IMR-90 (cell line): ENCODE data around the gene RPL19. TPM values are rescaled to one million over a fixed set of nuclear protein-coding genes. Genes with fewer than 3 reads are reported as not detected.

Source experiments
- ATAC-seq: fragments of 200-7000 bp; cut with Tn5 transposase; 2 replicates; pipeline ENCODE4 v1.9.1; 2020; ENCODE audit warnings: low read depth, mild to moderate bottlenecking, moderate library complexity
- BruUV-seq: library from RNA; stranded (reverse); fragments of 400-500 nt; replicated peaks from 2 replicates; lab custom pipeline; 2021; lab: Mats Ljungman, UMichigan
- CTCF ChIA-PET: fragments of 300-600 bp; formaldehyde crosslinking; extraction: SDS; loops from one replicate; lab custom pipeline; 2021; ENCODE audit warnings: antibody characterized with exemption; lab: Yijun Ruan, JAX
- POLR2A ChIA-PET: fragments of 300-600 bp; sonication (Branson Sonifier 250); formaldehyde crosslinking; loops from one replicate; lab custom pipeline; 2022; ENCODE audit warnings: antibody characterized with exemption; ENCODE audit not compliant: unreplicated experiment; lab: Charles Lee
- DNase-seq: peaks from one replicate; pipeline ENCODE4 v3.0.0; 2013
- H2AFZ ChIP-seq: replicated peaks from 2 replicates; pipeline ENCODE3; 2013; ENCODE audit warnings: low read length, mild to moderate bottlenecking; ENCODE audit not compliant: poor library complexity
- H2AK5ac ChIP-seq: 2 replicates; pipeline ENCODE4 v1.6.1; 2013; ENCODE audit warnings: low read depth, low read length, inconsistent platforms
- H2AK9ac ChIP-seq: replicated peaks from 2 replicates; pipeline ENCODE3; 2013; ENCODE audit warnings: mild to moderate bottlenecking, low read depth, low read length, moderate library complexity; ENCODE audit not compliant: poor library complexity
- H2BK120ac ChIP-seq: 2 replicates; pipeline ENCODE4 v1.6.1; 2013; ENCODE audit warnings: low read depth, low read length, inconsistent platforms
- H2BK15ac ChIP-seq: 3 replicates; pipeline ENCODE4 v1.6.1; 2013; ENCODE audit warnings: low read depth, low read length, inconsistent platforms
- H2BK20ac ChIP-seq: 2 replicates; pipeline ENCODE4 v1.6.1; 2013; ENCODE audit warnings: low read depth, mild to moderate bottlenecking, inconsistent platforms, low read length, moderate library complexity
- H2BK5ac ChIP-seq: 2 replicates; pipeline ENCODE4 v1.6.1; 2013; ENCODE audit warnings: mild to moderate bottlenecking, low read depth, low read length, inconsistent platforms; ENCODE audit not compliant: poor library complexity, severe bottlenecking
- H3K14ac ChIP-seq: replicated peaks from 2 replicates; pipeline ENCODE4 v1.6.1; 2013; ENCODE audit warnings: low read depth, low read length, inconsistent platforms
- H3K18ac ChIP-seq: 2 replicates; pipeline ENCODE4 v1.6.1; 2013; ENCODE audit warnings: low read depth, low read length, control low read depth
- H3K23ac ChIP-seq: 2 replicates; pipeline ENCODE4 v1.6.1; 2013; ENCODE audit warnings: low read depth, low read length, inconsistent platforms
- H3K27ac ChIP-seq: 2 replicates; pipeline ENCODE4 v1.5.1; 2013; ENCODE audit warnings: mild to moderate bottlenecking, control low read depth, low read length; ENCODE audit not compliant: insufficient read depth
- H3K27me3 ChIP-seq: 2 replicates; pipeline ENCODE4 v1.6.1; 2013; ENCODE audit warnings: low read length; ENCODE audit not compliant: control insufficient read depth, insufficient read depth
- H3K36me3 ChIP-seq: 2 replicates; pipeline ENCODE4 v1.6.1; 2013; ENCODE audit warnings: low read length, mixed read lengths; ENCODE audit not compliant: control insufficient read depth, insufficient read depth
- H3K4ac ChIP-seq: 2 replicates; pipeline ENCODE4 v1.6.1; 2013; ENCODE audit warnings: low read depth, low read length, inconsistent platforms
- H3K4me1 ChIP-seq: 2 replicates; pipeline ENCODE4 v1.6.1; 2013; ENCODE audit warnings: low read length, mixed read lengths; ENCODE audit not compliant: control insufficient read depth, insufficient read depth
- H3K4me2 ChIP-seq: 2 replicates; pipeline ENCODE4 v1.6.1; 2013; ENCODE audit warnings: low read depth, mild to moderate bottlenecking, control low read depth, low read length, moderate library complexity
- H3K4me3 ChIP-seq: 2 replicates; pipeline ENCODE4 v1.5.1; 2013; ENCODE audit warnings: low read depth, mild to moderate bottlenecking, control low read depth, low read length, moderate library complexity; ENCODE audit not compliant: insufficient read depth
- H3K56ac ChIP-seq: 2 replicates; pipeline ENCODE4 v1.6.1; 2013; ENCODE audit warnings: low read length, inconsistent platforms; ENCODE audit not compliant: insufficient read depth; ENCODE audit errors: extremely low read depth
- H3K79me1 ChIP-seq, 2 experiments: 2 replicates each; pipeline ENCODE4 v1.6.1; 2013; ENCODE audit warnings: low read length in 2 of 2, inconsistent platforms in 1 of 2, low read depth in 1 of 2
- H3K9ac ChIP-seq: 2 replicates; pipeline ENCODE4 v1.6.1; 2013; ENCODE audit warnings: low read depth, low read length, control low read depth
- H3K9me1 ChIP-seq: 2 replicates; pipeline ENCODE4 v1.6.1; 2013; ENCODE audit warnings: low read length, inconsistent platforms; ENCODE audit not compliant: insufficient read depth
- H3K9me3 ChIP-seq: 2 replicates; pipeline ENCODE4 v1.6.1; 2013; ENCODE audit warnings: low read length; ENCODE audit not compliant: control insufficient read depth, insufficient read depth
- H4K20me1 ChIP-seq: 2 replicates; pipeline ENCODE4 v1.6.1; 2013; ENCODE audit warnings: low read length, inconsistent platforms; ENCODE audit not compliant: insufficient read depth
- H4K5ac ChIP-seq: 2 replicates; pipeline ENCODE4 v1.6.1; 2013; ENCODE audit warnings: mild to moderate bottlenecking, low read depth, low read length, control low read depth
- H4K8ac ChIP-seq, 2 experiments: 2 replicates each; pipeline ENCODE4 v1.6.1; 2013; ENCODE audit warnings: low read depth in 2 of 2, low read length in 2 of 2, control low read depth in 1 of 2, inconsistent platforms in 1 of 2
- H4K91ac ChIP-seq: 2 replicates; pipeline ENCODE4 v1.6.1; 2013; ENCODE audit warnings: low read depth, low read length, inconsistent platforms; ENCODE audit not compliant: insufficient read depth
- BHLHE40 ChIP-seq: fragments of 150-350 bp; IDR thresholded peaks from 2 replicates; pipeline ENCODE4 v1.6.1; 2016; ENCODE audit warnings: mild to moderate bottlenecking, low read depth, low read length
- CEBPB ChIP-seq: IDR thresholded peaks from 2 replicates; pipeline ENCODE4 v1.6.1; 2012; ENCODE audit warnings: low read depth, low read length, improper control_type of control experiment
- CHD1 ChIP-seq: IDR thresholded peaks from 2 replicates; pipeline ENCODE4 v1.6.1; 2012; ENCODE audit warnings: low read depth, low read length, improper control_type of control experiment
- CTCF ChIP-seq: conservative IDR thresholded peaks from 2 replicates; pipeline ENCODE4 v1.5.1; 2012; ENCODE audit warnings: mild to moderate bottlenecking, low read depth, low read length, improper control_type of control experiment
- ELK1 ChIP-seq: fragments of 150-350 bp; IDR thresholded peaks from 2 replicates; pipeline ENCODE4 v1.6.1; 2016; ENCODE audit warnings: low read depth, mild to moderate bottlenecking, low read length, moderate library complexity, borderline replicate concordance
- FOS ChIP-seq: fragments of 150-350 bp; IDR thresholded peaks from 2 replicates; pipeline ENCODE4 v1.6.1; 2016; ENCODE audit warnings: low read depth, low read length
- MAFK ChIP-seq: IDR thresholded peaks from 2 replicates; pipeline ENCODE4 v1.6.1; 2012; ENCODE audit warnings: low read depth, low read length, improper control_type of control experiment
- MAZ ChIP-seq: IDR thresholded peaks from 2 replicates; pipeline ENCODE4 v1.6.1; 2012; ENCODE audit warnings: low read depth, mild to moderate bottlenecking, low read length, improper control_type of control experiment, moderate library complexity, borderline replicate concordance
- MXI1 ChIP-seq: IDR thresholded peaks from 2 replicates; pipeline ENCODE4 v1.6.1; 2012; ENCODE audit warnings: low read depth, mild to moderate bottlenecking, low read length, moderate library complexity, borderline replicate concordance
- NFE2L2 ChIP-seq: fragments of 150-350 bp; IDR thresholded peaks from 2 replicates; pipeline ENCODE4 v1.6.1; 2016; ENCODE audit warnings: low read depth, mild to moderate bottlenecking, low read length
- POLR2A ChIP-seq: IDR thresholded peaks from 2 replicates; pipeline ENCODE4 v1.6.1; 2012; ENCODE audit warnings: mild to moderate bottlenecking, low read depth, low read length
- RAD21 ChIP-seq: IDR thresholded peaks from 2 replicates; pipeline ENCODE4 v1.6.1; 2012; ENCODE audit warnings: low read length, improper control_type of control experiment
- RCOR1 ChIP-seq: IDR thresholded peaks from 2 replicates; pipeline ENCODE4 v1.6.1; 2012; ENCODE audit warnings: mild to moderate bottlenecking, low read length, improper control_type of control experiment; ENCODE audit not compliant: insufficient replicate concordance
- RFX5 ChIP-seq: IDR thresholded peaks from 2 replicates; pipeline ENCODE4 v1.8.0; 2012; ENCODE audit warnings: low read depth, mild to moderate bottlenecking, low read length, moderate library complexity
- SMC3 ChIP-seq: fragments of 150-350 bp; IDR thresholded peaks from 2 replicates; pipeline ENCODE4 v1.6.1; 2016; ENCODE audit warnings: low read depth, mild to moderate bottlenecking, antibody characterized with exemption, low read length, moderate library complexity
- USF2 ChIP-seq: fragments of 150-350 bp; IDR thresholded peaks from 2 replicates; pipeline ENCODE4 v1.6.1; 2017; ENCODE audit warnings: mild to moderate bottlenecking, antibody characterized with exemption, low read length, low read depth
- WGBS, 2 experiments: methylation state at CpG; one replicate each; pipeline versions ENCODE4 v1.1.5 to v1.1.7; 2013; ENCODE audit warnings: missing lambda C conversion rate in 2 of 2; ENCODE audit not compliant: insufficient read length in 1 of 2; ENCODE audit errors: extremely low coverage in 2 of 2; 5-methylcytosine and 5-hydroxymethylcytosine counted together
- dilution Hi-C: fragments of 300-500 bp; cut with HindIII; formaldehyde crosslinking; loops from one replicate; pipeline ENCODE4 v1.14.3; 2018; ENCODE audit warnings: low sequenced_read_pairs; ENCODE audit not compliant: unreplicated experiment
- in situ Hi-C: fragments of 300-500 bp; cut with MboI; formaldehyde crosslinking; loops from 3 replicates; pipeline ENCODE4 v1.14.3; 2019; ENCODE audit warnings: low sequenced_read_pairs, inconsistent platforms, mixed read lengths
- intact Hi-C: fragments of 100-400 bp; cut with micrococcal nuclease; formaldehyde crosslinking; loops from 2 replicates; pipeline ENCODE4 v1.10.0; 2022
- polyA plus RNA-seq, 3 experiments: library from polyadenylated mRNA; depleted of rRNA; stranded (reverse); fragments of >200 nt; gene quantifications; 2 replicates each; pipeline ENCODE4 v1.2.3, GENCODE V29; 2012; ENCODE audit warnings: low replicate concordance in 1 of 3
- total RNA-seq: library from RNA; depleted of rRNA; stranded (reverse); fragments of >200 nt; gene quantifications from 2 replicates; pipeline ENCODE4 v1.2.3, GENCODE V29; 2012

RPL19 gene
- total and polyA plus RNA-seq, 2 of the 4 experiments (the other 2 are of a cell fraction), result 2,101 to 2,466 TPM

- TF ChIP-seq RAD21 (no peak), CHD1 (no peak), BHLHE40 (no peak), FOS (no peak), MAFK (no peak), CEBPB (no peak), USF2 (no peak), ELK1 (no peak), NFE2L2 (no peak), CTCF (no peak), RFX5 (no peak), POLR2A (no peak), RCOR1 (no peak), SMC3 (no peak), MAZ (no peak), MXI1 (no peak)
- Histone ChIP-seq H3K9ac (no peak overlapping the region), H3K56ac (no peak overlapping the region), H4K8ac (no peak overlapping the region), H3K4me2 (no peak overlapping the region), H2BK20ac (no peak overlapping the region), H3K79me1 (no peaks in the 10 kb centered on the region), H4K91ac (no peak overlapping the region), H2AFZ (no peak overlapping the region), H4K5ac (no peak overlapping the region), H3K4me1 (peaks cover 4% of the 10 kb centered on the region; the same call in 1 of the 2 replicates), H3K9me1 (no peaks in the 10 kb centered on the region), H3K27me3 (peaks cover 76% of the 10 kb centered on the region), H2BK15ac (no peak overlapping the region), H2AK9ac (no peak overlapping the region), H3K18ac (no peak overlapping the region), H3K9me3 (no peaks in the 10 kb centered on the region), H3K36me3 (no peaks in the 10 kb centered on the region), H3K23ac (no peak overlapping the region), H3K27ac (no peak overlapping the region), H2AK5ac (no peak overlapping the region), H3K4me3 (no peak overlapping the region), H2BK5ac (no peak overlapping the region), H3K14ac (no peak overlapping the region), H4K20me1 (no peaks in the 10 kb centered on the region), H2BK120ac (no peak overlapping the region), H3K4ac (no peak overlapping the region)
- intact Hi-C loops (no loop called here), in situ Hi-C loops (no loop called here), dilution Hi-C loops (no loop called here)
- ATAC-seq, result no peak
- no CpG with 5 or more reads among the region's 6 CpGs for WGBS, 2 experiments
- BruUV-seq, result no TSS peak
- CTCF ChIA-PET, result no interaction called here
- POLR2A ChIA-PET, result no interaction called here
- DNase-seq, result no peak
These were observed 21.5 kb downstream of the RPL19 start for GRCh38 chr17:39221572-39221971.
